ENCODE results near the gene CFAP65.

Gene CFAP65

DNA sequence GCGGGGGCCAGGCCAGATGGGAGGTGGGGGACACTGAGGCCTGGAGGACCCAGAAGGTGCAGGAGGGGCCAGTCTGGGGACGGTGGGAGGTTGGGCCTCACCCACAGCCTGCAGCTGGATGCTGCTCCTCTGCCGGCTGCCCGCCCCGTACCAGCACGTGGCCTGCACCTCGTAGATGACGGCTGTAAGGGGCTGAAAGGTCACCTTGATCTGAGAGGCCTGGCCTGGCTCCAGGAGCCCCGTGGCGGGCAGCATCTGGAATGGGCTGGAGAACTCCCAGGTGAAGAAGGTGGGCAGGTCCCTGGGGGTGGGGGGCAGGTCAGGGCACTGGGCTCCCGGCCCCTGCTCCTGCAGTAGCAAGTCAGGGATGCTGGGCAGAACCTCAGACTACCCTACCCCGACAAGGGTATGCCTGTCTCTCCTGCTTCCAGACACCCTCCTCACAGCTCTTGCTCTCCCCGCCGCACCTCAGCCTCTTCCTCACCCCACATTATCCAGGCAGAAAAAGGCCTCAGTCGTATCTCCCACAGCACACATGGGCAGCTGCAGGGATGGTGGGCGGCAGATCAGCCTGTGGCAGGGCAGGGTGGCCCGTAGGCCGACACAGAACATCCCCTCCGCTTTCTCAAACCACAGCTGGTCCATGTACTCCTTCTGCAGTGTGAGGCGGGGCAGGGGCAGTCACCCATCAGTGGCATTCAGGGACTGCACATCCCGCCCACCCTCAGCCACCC lies 10.1 kb downstream of the CFAP65 start:
- TF ChIP-seq, protein P1, sequence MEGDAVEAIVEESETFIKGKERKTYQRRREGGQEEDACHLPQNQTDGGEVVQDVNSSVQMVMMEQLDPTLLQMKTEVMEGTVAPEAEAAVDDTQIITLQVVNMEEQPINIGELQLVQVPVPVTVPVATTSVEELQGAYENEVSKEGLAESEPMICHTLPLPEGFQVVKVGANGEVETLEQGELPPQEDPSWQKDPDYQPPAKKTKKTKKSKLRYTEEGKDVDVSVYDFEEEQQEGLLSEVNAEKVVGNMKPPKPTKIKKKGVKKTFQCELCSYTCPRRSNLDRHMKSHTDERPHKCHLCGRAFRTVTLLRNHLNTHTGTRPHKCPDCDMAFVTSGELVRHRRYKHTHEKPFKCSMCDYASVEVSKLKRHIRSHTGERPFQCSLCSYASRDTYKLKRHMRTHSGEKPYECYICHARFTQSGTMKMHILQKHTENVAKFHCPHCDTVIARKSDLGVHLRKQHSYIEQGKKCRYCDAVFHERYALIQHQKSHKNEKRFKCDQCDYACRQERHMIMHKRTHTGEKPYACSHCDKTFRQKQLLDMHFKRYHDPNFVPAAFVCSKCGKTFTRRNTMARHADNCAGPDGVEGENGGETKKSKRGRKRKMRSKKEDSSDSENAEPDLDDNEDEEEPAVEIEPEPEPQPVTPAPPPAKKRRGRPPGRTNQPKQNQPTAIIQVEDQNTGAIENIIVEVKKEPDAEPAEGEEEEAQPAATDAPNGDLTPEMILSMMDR (IDR thresholded peaks at IDR 0.05; ENCODE audit: low read depth, low read length): no peak
- Histone ChIP-seq H3K27ac (no peak overlapping the region), H3K27me3 (ENCODE audit: insufficient read depth, low read depth, severe bottlenecking) (no peaks in the 10 kb centered on the region)

GRCh38 chr2:219030177-219030940 lies 11.0 kb downstream of the CFAP65 start:
- Histone ChIP-seq H3K27ac (no peak overlapping the region), H3K27me3 (ENCODE audit: insufficient read depth, low read depth, severe bottlenecking) (no peaks in the 10 kb centered on the region), H3K36me3 (no peaks in the 10 kb centered on the region), H3K4me3 (ENCODE audit: low read depth, low read length) (no peak overlapping the region), H3K9me3 (ENCODE audit: severe bottlenecking) (no peaks in the 10 kb centered on the region)
- no peak for DNase-seq
- TF ChIP-seq, protein P1 (IDR thresholded peaks at IDR 0.05; ENCODE audit: low read depth, low read length): no peak

More for the DNA sequence above, 10.1 kb downstream of the CFAP65 start:
- DNase-seq: no peak
- Histone ChIP-seq H3K36me3 (no peaks in the 10 kb centered on the region), H3K4me3 (ENCODE audit: low read depth, low read length) (no peak overlapping the region), H3K9me3 (ENCODE audit: severe bottlenecking) (no peaks in the 10 kb centered on the region)

GRCh38 chr2:219029829-219030165 lies 11.5 kb downstream of the CFAP65 start:
- DNase-seq: peak; percentile 83
- Histone ChIP-seq H3K9me3 (ENCODE audit: severe bottlenecking) (no peaks in the 10 kb centered on the region), H3K27ac (no peak overlapping the region), H3K27me3 (ENCODE audit: insufficient read depth, low read depth, severe bottlenecking) (no peaks in the 10 kb centered on the region), H3K4me3 (ENCODE audit: low read depth, low read length) (no peak overlapping the region), H3K36me3 (no peaks in the 10 kb centered on the region)
- TF ChIP-seq, protein P1 (IDR thresholded peaks at IDR 0.05; ENCODE audit: low read depth, low read length): peak; percentile 97

DNA sequence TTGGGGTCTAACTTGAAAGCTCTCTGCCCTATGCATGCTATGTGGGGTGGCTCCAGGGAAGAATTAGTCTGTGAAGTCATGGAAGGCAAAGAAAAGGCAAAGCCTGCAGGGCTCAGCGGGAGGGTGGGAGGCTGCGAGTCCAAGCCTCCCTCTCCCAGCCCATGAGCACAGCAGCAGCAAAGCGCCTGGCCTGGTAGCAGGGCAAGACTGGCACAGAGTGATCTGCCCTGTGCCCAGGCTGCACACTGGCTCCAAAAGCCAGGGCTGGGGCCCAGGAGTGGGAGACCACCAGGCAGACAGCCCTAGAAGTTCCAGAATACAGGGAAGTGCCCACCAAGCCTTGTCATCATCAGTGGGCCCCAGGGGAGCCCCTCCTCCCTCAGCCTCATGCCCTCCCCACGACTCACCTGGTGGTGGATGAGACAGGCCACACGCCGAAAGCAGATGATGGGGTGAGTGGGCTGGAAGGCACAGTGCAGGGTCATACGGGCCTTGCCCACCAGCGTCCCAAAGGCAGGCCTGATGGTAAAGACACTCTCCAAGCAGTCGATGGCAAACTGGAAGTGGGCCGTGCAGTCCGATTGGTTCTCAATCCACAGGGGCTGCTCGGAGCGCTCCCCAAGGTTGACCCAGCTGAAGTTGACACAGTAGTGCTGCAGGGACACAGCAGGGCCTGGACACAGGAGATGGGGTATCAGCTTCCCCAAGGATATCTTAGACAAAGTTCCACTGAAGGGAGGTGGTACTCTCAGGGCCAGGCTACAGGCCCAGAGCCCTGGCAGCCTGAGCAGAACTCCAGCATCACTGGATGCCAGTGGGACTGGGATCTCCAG lies 12.1 kb downstream of the CFAP65 start:
- TF ChIP-seq, protein P1 (IDR thresholded peaks at IDR 0.05; ENCODE audit: low read depth, low read length): no peak
- no peaks in the 10 kb centered on the region for H3K9me3 ChIP-seq (ENCODE audit: severe bottlenecking)
- H3K4me3 ChIP-seq (ENCODE audit: low read depth, low read length): no peak overlapping the region
- H3K27me3 ChIP-seq (ENCODE audit: insufficient read depth, low read depth, severe bottlenecking): no peaks in the 10 kb centered on the region
- DNase-seq: no peak
- no peak overlapping the region for H3K27ac ChIP-seq
- H3K36me3 ChIP-seq: no peaks in the 10 kb centered on the region

GRCh38 chr2:219028141-219028540 lies 13.2 kb downstream of the CFAP65 start:
- no peak for DNase-seq
- H3K27ac ChIP-seq: no peak overlapping the region
- H3K9me3 ChIP-seq (ENCODE audit: severe bottlenecking): no peaks in the 10 kb centered on the region
- TF ChIP-seq, protein P1 (IDR thresholded peaks at IDR 0.05; ENCODE audit: low read depth, low read length): no peak
- no peak overlapping the region for H3K4me3 ChIP-seq (ENCODE audit: low read depth, low read length)
- H3K36me3 ChIP-seq: no peaks in the 10 kb centered on the region
- H3K27me3 ChIP-seq (ENCODE audit: insufficient read depth, low read depth, severe bottlenecking): no peaks in the 10 kb centered on the region

Measured in WERI-Rb-1 (cell line).